Upper lobe of left lung (tissue), 6 donors: ENCODE measurements around the gene NKAIN2. TPM values are rescaled to one million over a fixed set of nuclear protein-coding genes. Genes with fewer than 3 reads are reported as not detected.

Experiments
- ATAC-seq, 2 donors: fragments of 200-7000 bp; cut with Tn5 transposase; one replicate each; pipeline ENCODE4 v1.9.1; 2022; ENCODE audit warnings: mild to moderate bottlenecking in 2 of 2, moderate library complexity in 2 of 2; ENCODE audit not compliant: low FRiP score in 2 of 2
- DNase-seq, 2 donors: peaks; one replicate each; pipeline ENCODE4 v3.0.0-alpha.2; 2019 to 2020
- H3K27ac ChIP-seq, 4 donors: fragments of 200-600 bp; sonication (generic); one replicate each; pipeline ENCODE4 v1.5.1; 2016 to 2019
- H3K27me3 ChIP-seq, 4 donors: fragments of 200-600 bp; sonication (generic); one replicate each; pipeline ENCODE4 v1.5.1; 2017 to 2019
- H3K36me3 ChIP-seq, 4 donors: fragments of 200-600 bp; sonication (generic); one replicate each; pipeline ENCODE4 v1.5.1; 2016 to 2019
- H3K4me1 ChIP-seq, 4 donors: fragments of 200-600 bp; sonication (generic); one replicate each; pipeline ENCODE4 v1.5.1; 2018 to 2019
- H3K4me3 ChIP-seq, 4 donors: fragments of 200-600 bp; sonication (generic); one replicate each; pipeline ENCODE4 v1.5.1; 2017 to 2019; ENCODE audit warnings: mild to moderate bottlenecking in 2 of 4, moderate library complexity in 1 of 4
- H3K9me3 ChIP-seq, 4 donors: fragments of 200-600 bp; sonication (generic); one replicate each; pipeline ENCODE4 v1.5.1; 2018 to 2019
- CTCF ChIP-seq, 6 experiments: fragments of 450-650 bp in 4 of 6; fragments of 200-600 bp in 2 of 6; sonication (generic) in 2 of 6; IDR thresholded peaks; one replicate each; pipeline ENCODE4 v1.5.1; 2016 to 2019; ENCODE audit warnings: antibody characterized with exemption in 6 of 6
- EP300 ChIP-seq, 4 donors: sonication (generic); formaldehyde crosslinking; IDR thresholded peaks; one replicate each; pipeline ENCODE4 v1.5.1; 2017; ENCODE audit warnings: antibody characterized with exemption in 4 of 4, control low read depth in 2 of 4
- POLR2A ChIP-seq, 4 donors: fragments of 450-650 bp; IDR thresholded peaks; one replicate each; pipeline ENCODE4 v1.5.1; 2016 to 2017; ENCODE audit warnings: antibody characterized with exemption in 4 of 4, mild to moderate bottlenecking in 2 of 4
- POLR2AphosphoS5 ChIP-seq, 2 donors: sonication (generic); formaldehyde crosslinking; IDR thresholded peaks; one replicate each; pipeline ENCODE4 v1.5.1; 2017; ENCODE audit warnings: antibody characterized with exemption in 2 of 2
- WGBS, 2 donors: methylation state at CpG; one replicate each; pipeline ENCODE4 v1.1.5; 2017 to 2018; 5-methylcytosine and 5-hydroxymethylcytosine counted together
- total RNA-seq, 6 donors: library from RNA; depleted of rRNA in 4 of 6; stranded (reverse); fragments of >200 nt in 4 of 6; gene quantifications; one replicate each; pipeline versions ENCODE4 v1.1.0 to v1.2.1, GENCODE V29; 2016 to 2021
- donor health status: DM: no; HTN: no; CAD: no; lungs with moderate emphysema.
- donor health status: DM: no; HTN: yes; CAD: no; lungs with severe emphysema.

The NKAIN2 gene
- total RNA-seq, 6 donors from 2014 or later: 0.13 to 0.20 TPM; not detected in 4

GRCh38 chr6:124768224-124768623, 964.6 kb downstream of the NKAIN2 start:
- 61 to 75% methylated on average over 1 of the region's 1 CpG for WGBS, 2 donors
- Histone ChIP-seq H3K27me3 (no peaks in the 10 kb centered on the region), H3K9me3 (no peaks in the 10 kb centered on the region), H3K36me3 (no peaks in the 10 kb centered on the region), H3K4me1 (no peaks in the 10 kb centered on the region), H3K27ac (no peak overlapping the region), H3K4me3 (no peak overlapping the region)
- no peak for TF ChIP-seq CTCF (IDR thresholded peaks at IDR 0.05)
- DNase-seq: no peak
- ATAC-seq: no peak

- ATAC-seq: no peak
- DNase-seq: no peak
- Histone ChIP-seq H3K27ac (no peak overlapping the region), H3K4me1 (no peaks in the 10 kb centered on the region), H3K36me3 (no peaks in the 10 kb centered on the region), H3K27me3 (no peaks in the 10 kb centered on the region), H3K9me3 (no peaks in the 10 kb centered on the region), H3K4me3 (no peak overlapping the region)
- TF ChIP-seq CTCF (IDR thresholded peaks at IDR 0.05) (no peak), EP300 (IDR thresholded peaks at IDR 0.05) (no peak)
- 59 to 61% methylated on average over 1 of the region's 1 CpG for WGBS, 2 donors
These were observed 966.3 kb downstream of the NKAIN2 start for GRCh38 chr6:124769811-124770544.

- ATAC-seq: no peak
These were observed 967.1 kb downstream of the NKAIN2 start for GRCh38 chr6:124770784-124771183.

GRCh38 chr6:124772733-124773319, 969.2 kb downstream of the NKAIN2 start:
- Histone ChIP-seq H3K27me3 (no peaks in the 10 kb centered on the region), H3K4me1 (no peaks in the 10 kb centered on the region), H3K9me3 (no peaks in the 10 kb centered on the region), H3K4me3 (no peak overlapping the region), H3K36me3 (no peaks in the 10 kb centered on the region), H3K27ac (no peak overlapping the region)
- no peak for DNase-seq
- TF ChIP-seq EP300 (IDR thresholded peaks at IDR 0.05) (no peak), POLR2AphosphoS5 (IDR thresholded peaks at IDR 0.05) (no peak), POLR2A (IDR thresholded peaks at IDR 0.05) (no peak), CTCF (IDR thresholded peaks at IDR 0.05) (no peak)
- 73 to 74% methylated on average over 3 of the region's 3 CpGs for WGBS, 2 donors
- no peak for ATAC-seq

More at GRCh38 chr6:124770784-124771183, 967.1 kb downstream of the NKAIN2 start:
- no peaks in the 10 kb centered on the region for H3K4me1 ChIP-seq
- H3K27me3 ChIP-seq: no peaks in the 10 kb centered on the region
- no peak for DNase-seq
- no peak for TF ChIP-seq EP300 (IDR thresholded peaks at IDR 0.05)
- TF ChIP-seq CTCF (IDR thresholded peaks at IDR 0.05): no peak
- no peak for TF ChIP-seq POLR2AphosphoS5 (IDR thresholded peaks at IDR 0.05)
- no peak for TF ChIP-seq POLR2A (IDR thresholded peaks at IDR 0.05)
- no peak overlapping the region for H3K4me3 ChIP-seq
- no peaks in the 10 kb centered on the region for H3K36me3 ChIP-seq
- 75 to 83% methylated on average over 3 of the region's 3 CpGs for WGBS, 2 donors
- H3K27ac ChIP-seq: no peak overlapping the region
- H3K9me3 ChIP-seq: no peaks in the 10 kb centered on the region

- Histone ChIP-seq H3K4me1 (no peaks in the 10 kb centered on the region), H3K9me3 (no peaks in the 10 kb centered on the region), H3K36me3 (no peaks in the 10 kb centered on the region), H3K27ac (no peak overlapping the region), H3K27me3 (no peaks in the 10 kb centered on the region), H3K4me3 (no peak overlapping the region)
- ATAC-seq (no peak), DNase-seq (no peak)
- 59 to 60% methylated on average over 3 of the region's 3 CpGs for WGBS, 2 donors
- no peak for TF ChIP-seq POLR2AphosphoS5 (IDR thresholded peaks at IDR 0.05)
- no peak for TF ChIP-seq POLR2A (IDR thresholded peaks at IDR 0.05)
- TF ChIP-seq EP300 (IDR thresholded peaks at IDR 0.05): no peak
- TF ChIP-seq CTCF (IDR thresholded peaks at IDR 0.05): no peak
These were observed 971.5 kb downstream of the NKAIN2 start for GRCh38 chr6:124775121-124775520.
